RWPE2 (cell line): ENCODE data around the gene PLEKHG1.

ENCODE experiments used
- ATAC-seq: fragments of 200-7000 bp; cut with Tn5 transposase; 3 replicates; pipeline ENCODE4 v1.9.1; 2021; ENCODE audit warnings: low read depth
- DNase-seq: peaks from one replicate; pipeline ENCODE4 v3.0.0-alpha.2; 2020; ENCODE audit warnings: low spot score
- H3K27ac ChIP-seq: fragments of 450-650 bp; 2 replicates; pipeline ENCODE4 v1.5.1; 2017; ENCODE audit warnings: mild to moderate bottlenecking; ENCODE audit not compliant: poor library complexity, severe bottlenecking
- H3K27me3 ChIP-seq: fragments of 250-450 bp; sonication (Bioruptor Pico); 2 replicates; pipeline ENCODE4 v1.5.1; 2021; ENCODE audit warnings: mild to moderate bottlenecking, moderate library complexity; ENCODE audit not compliant: insufficient read depth, poor library complexity, severe bottlenecking
- H3K36me3 ChIP-seq: fragments of 250-450 bp; sonication (Bioruptor Pico); 2 replicates; pipeline ENCODE4 v1.5.1; 2020; ENCODE audit warnings: low read depth, mild to moderate bottlenecking, moderate library complexity
- H3K4me1 ChIP-seq: fragments of 250-450 bp; sonication (Bioruptor Pico); 2 replicates; pipeline ENCODE4 v1.5.1; 2021; ENCODE audit warnings: mild to moderate bottlenecking, moderate library complexity; ENCODE audit not compliant: insufficient read depth, poor library complexity, severe bottlenecking
- H3K4me3 ChIP-seq: fragments of 250-450 bp; sonication (Bioruptor Pico); 2 replicates; pipeline ENCODE4 v1.5.1; 2021; ENCODE audit warnings: mild to moderate bottlenecking, moderate library complexity; ENCODE audit not compliant: severe bottlenecking
- H3K9me3 ChIP-seq: fragments of 250-450 bp; sonication (Bioruptor Pico); 2 replicates; pipeline ENCODE4 v1.5.1; 2021; ENCODE audit warnings: mild to moderate bottlenecking, moderate library complexity; ENCODE audit not compliant: severe bottlenecking
- TF ChIP-seq, protein P1 (sequence below): fragments of 450-650 bp; IDR thresholded peaks from one replicate; pipeline ENCODE4 v1.5.1; 2017; ENCODE audit warnings: mild to moderate bottlenecking, moderate library complexity; ENCODE audit not compliant: poor library complexity, severe bottlenecking

PLEKHG1 gene

DNA sequence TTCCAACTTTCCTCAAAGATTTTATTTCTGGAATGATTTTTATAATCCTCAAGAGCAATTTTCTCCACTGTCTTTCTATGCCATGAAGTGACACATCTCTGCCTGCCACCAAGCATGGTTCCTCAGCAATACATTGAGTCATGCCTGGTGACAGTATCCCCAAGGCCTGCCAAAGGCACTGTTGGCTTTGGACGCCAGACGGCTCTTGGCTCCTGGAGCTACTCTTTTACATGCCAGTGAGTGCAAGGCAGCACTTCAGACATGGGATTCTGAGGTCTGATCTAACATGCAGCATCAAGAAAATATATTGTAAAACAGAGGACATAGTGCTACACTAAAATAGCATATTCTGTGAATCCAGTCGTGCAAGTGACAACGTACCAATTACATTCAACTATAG, 20.1 kb upstream of the PLEKHG1 start:
- TF ChIP-seq, protein P1, sequence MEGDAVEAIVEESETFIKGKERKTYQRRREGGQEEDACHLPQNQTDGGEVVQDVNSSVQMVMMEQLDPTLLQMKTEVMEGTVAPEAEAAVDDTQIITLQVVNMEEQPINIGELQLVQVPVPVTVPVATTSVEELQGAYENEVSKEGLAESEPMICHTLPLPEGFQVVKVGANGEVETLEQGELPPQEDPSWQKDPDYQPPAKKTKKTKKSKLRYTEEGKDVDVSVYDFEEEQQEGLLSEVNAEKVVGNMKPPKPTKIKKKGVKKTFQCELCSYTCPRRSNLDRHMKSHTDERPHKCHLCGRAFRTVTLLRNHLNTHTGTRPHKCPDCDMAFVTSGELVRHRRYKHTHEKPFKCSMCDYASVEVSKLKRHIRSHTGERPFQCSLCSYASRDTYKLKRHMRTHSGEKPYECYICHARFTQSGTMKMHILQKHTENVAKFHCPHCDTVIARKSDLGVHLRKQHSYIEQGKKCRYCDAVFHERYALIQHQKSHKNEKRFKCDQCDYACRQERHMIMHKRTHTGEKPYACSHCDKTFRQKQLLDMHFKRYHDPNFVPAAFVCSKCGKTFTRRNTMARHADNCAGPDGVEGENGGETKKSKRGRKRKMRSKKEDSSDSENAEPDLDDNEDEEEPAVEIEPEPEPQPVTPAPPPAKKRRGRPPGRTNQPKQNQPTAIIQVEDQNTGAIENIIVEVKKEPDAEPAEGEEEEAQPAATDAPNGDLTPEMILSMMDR: no peak
- ATAC-seq (no peak), DNase-seq (no peak)
- Histone ChIP-seq H3K27ac (no peak overlapping the region), H3K36me3 (no peaks in the 10 kb centered on the region), H3K4me3 (no peak overlapping the region), H3K27me3 (no peaks in the 10 kb centered on the region), H3K4me1 (no peaks in the 10 kb centered on the region), H3K9me3 (no peaks in the 10 kb centered on the region)

DNA sequence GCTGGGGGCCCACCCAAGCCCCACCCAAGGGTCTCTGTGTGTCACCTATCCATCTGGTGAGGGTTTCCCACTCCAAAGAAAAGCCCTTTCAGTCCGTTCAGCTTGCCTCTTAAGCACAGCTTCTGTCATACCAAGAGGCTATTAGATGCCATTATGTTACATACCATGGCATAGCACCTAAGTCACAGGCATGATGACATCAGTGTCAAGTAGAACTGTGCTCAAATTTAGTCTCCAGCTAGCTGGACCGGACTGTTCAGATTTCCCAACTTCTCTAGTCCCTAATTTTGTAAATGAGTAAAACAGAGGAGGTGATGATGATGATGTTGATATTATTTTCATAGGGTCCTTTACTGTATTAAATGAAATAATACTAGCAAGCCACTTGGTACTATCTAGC, 19.2 kb upstream of the PLEKHG1 start:
- H3K4me3 ChIP-seq: no peak overlapping the region
- no peak overlapping the region for H3K27ac ChIP-seq
- H3K27me3 ChIP-seq: no peaks in the 10 kb centered on the region
- ATAC-seq (no peak), DNase-seq (no peak)
- TF ChIP-seq, protein P1: no peak
- H3K9me3 ChIP-seq: no peaks in the 10 kb centered on the region
- H3K4me1 ChIP-seq: no peaks in the 10 kb centered on the region
- no peaks in the 10 kb centered on the region for H3K36me3 ChIP-seq

DNA sequence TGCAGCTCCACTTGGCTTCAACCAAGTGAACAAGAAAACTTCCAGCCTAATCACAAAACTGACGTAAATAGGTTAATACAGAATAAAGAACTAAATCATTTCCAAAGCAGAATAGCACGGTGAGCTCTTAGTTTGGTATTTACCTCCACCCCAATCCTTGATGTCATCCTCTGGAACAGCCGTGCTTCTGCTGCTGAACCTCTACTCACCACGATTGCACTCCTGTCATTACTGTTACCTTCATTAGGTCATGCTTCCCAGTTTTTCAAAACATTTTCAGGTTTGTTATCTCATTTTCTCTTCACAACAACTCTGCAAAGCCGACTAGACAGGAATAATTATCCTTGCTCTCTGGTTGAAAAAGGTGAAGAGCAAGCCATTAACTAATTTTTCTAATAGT, 15.6 kb upstream of the PLEKHG1 start:
- ATAC-seq (no peak), DNase-seq (no peak)
- Histone ChIP-seq H3K27ac (no peak overlapping the region), H3K36me3 (no peaks in the 10 kb centered on the region), H3K4me1 (no peaks in the 10 kb centered on the region), H3K9me3 (no peaks in the 10 kb centered on the region), H3K27me3 (no peaks in the 10 kb centered on the region), H3K4me3 (no peak overlapping the region)
- TF ChIP-seq, protein P1: no peak

DNA sequence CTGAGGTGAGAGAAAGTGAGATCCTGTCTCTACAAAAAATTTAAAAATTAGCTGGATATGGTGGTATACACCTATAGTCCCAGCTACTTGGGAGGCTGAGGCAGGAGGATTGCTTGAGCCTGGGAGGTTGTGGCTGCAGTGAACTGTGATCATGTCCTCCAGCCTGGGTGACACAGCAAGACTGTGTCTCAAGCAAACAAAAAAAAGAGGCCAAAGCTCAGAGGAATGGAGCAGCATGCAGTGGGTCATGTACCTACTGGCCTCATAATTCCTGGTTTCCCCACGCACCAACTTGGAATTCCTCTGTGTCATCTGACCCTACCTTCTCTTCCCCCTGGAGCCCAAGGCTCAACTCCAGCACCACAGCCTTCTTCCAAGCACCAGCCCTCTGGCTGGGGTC, 15.1 kb upstream of the PLEKHG1 start:
- Histone ChIP-seq H3K9me3 (no peaks in the 10 kb centered on the region), H3K27me3 (no peaks in the 10 kb centered on the region), H3K27ac (no peak overlapping the region), H3K4me1 (no peaks in the 10 kb centered on the region), H3K36me3 (no peaks in the 10 kb centered on the region), H3K4me3 (no peak overlapping the region)
- DNase-seq (no peak), ATAC-seq (peak; percentile 22; the same call in 1 of the 3 replicates)
- TF ChIP-seq, protein P1: no peak

DNA sequence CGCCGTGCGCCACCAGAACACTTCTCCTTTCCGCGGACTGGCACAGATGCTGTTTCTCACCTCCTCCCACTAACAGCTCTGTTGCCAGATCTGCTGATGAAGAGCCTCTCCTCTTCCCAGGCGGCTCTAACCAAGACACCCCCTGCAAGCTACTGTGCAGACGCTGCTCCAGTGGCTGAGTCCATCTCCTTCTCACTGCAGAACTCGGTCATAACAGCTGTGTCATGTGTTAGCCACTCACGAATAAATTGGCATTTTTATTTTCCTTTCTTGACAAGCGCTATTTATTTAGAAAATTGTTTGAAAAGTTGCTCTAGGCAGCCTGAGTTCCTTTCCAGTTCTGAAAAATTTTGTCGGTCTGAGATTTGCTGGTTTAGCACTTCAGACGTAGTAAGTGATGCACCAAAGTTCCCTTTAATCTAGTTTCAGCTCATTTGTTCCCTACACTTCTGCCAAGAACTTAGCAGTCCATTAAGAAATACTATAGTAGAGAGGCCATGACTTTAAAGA, 12.8 kb upstream of the PLEKHG1 start:
- ATAC-seq: no peak

More for the DNA sequence above, 12.8 kb upstream of the PLEKHG1 start:
- Histone ChIP-seq H3K9me3 (no peaks in the 10 kb centered on the region), H3K27ac (no peak overlapping the region), H3K4me3 (no peak overlapping the region), H3K4me1 (no peaks in the 10 kb centered on the region), H3K36me3 (no peaks in the 10 kb centered on the region), H3K27me3 (no peaks in the 10 kb centered on the region)
- TF ChIP-seq, protein P1: no peak
- DNase-seq: no peak
